Heart left ventricle (tissue), 13 donors: Measurements from ENCODE around the gene GPR151.

Experiments used
- POLR2A ChIP-seq, 2 donors: fragments of 450-650 bp; IDR thresholded peaks; one replicate each; pipeline ENCODE4 v1.6.1; 2017; ENCODE audit warnings: antibody characterized with exemption in 2 of 2, mild to moderate bottlenecking in 2 of 2, moderate library complexity in 2 of 2
- TF ChIP-seq, protein P1 (sequence below), 12 donors: fragments of 200-600 bp; sonication (generic) in 4 of 12; IDR thresholded peaks; one replicate each; pipeline versions ENCODE4 v1.5.0 to v1.8.0; 2018 to 2022; ENCODE audit warnings: antibody characterized with exemption in 12 of 12, mild to moderate bottlenecking in 5 of 12
- donor health status: ischemic (EF 13 %, LVEDD 7.1; RV severe dilation, severe dysfunction).
- donor health status: DM: no; HTN: yes; CAD: no.
- donor health status: DM: no; HTN: no; CAD: no.
- donor health status: ischemic (EF 25% LVEDD 6.9; RV normal size, moderate dysfunction).
- donor health status: ischemic (EF 25% LVEDD 5.7; RV mildly dilated, moderate dysfunction).
- donor health status: ischemic (EF 35%, LVEDD 5.7; RV mildly dilated, moderate dysfunction).
- donor health status: nonischemic (EF 11% LVEDD 7.7; RV severe dilation, severe dysfunction).
- donor health status: DM: yes; HTN: yes; CAD: no.
- donor health status: PGD.
- donor health status: ischemic (EF 29% LVEDD 5.4; RV normal size, mild dysfunction).
- donor health status: nonischemic (EF 23%, LVEDD 6.1; RV moderate dilation, normal function).

DNA sequence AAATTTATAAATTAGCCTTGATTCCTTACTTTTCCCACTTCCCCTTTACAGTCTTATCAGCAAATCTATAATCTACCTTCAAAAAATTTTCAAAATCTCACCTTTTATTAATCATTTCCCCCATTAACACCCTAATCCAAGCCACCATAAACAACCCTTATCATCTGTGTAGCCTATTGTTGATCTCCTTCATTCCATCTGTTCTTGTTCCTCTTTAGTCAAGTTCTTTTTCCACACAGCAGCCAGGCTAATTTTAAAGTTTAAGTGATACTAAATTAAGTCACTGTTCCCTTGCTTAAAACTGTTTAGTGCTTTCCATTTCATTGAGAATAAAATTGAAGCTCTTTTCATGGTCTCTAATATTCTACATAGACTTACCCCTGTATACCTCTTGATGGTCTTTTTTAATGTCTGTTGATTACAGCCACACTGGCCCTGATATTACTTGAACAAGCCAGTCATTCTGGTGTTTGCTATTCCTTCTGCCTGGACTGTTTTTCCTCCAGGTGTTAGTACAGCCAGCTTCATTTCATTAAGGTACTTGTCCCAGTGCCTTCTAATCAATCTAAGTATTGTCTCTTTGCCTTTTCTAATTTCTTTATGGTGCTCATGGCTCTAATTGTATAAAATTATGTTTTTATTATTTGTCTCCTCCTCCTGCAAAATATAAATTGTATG lies 31.1 kb downstream of the GPR151 start:
- TF ChIP-seq POLR2A (IDR thresholded peaks at IDR 0.05): no peak
- TF ChIP-seq, protein P1, sequence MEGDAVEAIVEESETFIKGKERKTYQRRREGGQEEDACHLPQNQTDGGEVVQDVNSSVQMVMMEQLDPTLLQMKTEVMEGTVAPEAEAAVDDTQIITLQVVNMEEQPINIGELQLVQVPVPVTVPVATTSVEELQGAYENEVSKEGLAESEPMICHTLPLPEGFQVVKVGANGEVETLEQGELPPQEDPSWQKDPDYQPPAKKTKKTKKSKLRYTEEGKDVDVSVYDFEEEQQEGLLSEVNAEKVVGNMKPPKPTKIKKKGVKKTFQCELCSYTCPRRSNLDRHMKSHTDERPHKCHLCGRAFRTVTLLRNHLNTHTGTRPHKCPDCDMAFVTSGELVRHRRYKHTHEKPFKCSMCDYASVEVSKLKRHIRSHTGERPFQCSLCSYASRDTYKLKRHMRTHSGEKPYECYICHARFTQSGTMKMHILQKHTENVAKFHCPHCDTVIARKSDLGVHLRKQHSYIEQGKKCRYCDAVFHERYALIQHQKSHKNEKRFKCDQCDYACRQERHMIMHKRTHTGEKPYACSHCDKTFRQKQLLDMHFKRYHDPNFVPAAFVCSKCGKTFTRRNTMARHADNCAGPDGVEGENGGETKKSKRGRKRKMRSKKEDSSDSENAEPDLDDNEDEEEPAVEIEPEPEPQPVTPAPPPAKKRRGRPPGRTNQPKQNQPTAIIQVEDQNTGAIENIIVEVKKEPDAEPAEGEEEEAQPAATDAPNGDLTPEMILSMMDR (IDR thresholded peaks at IDR 0.05): no peak
